Measurements from ENCODE around the gene ADI1.

Gene ADI1

GRCh38 chr2:3553946-3554345 lies 34.6 kb upstream of the ADI1 start:
- DNase-seq (ENCODE audit: low spot score): no peak
- TF ChIP-seq CTCF (IDR thresholded peaks at IDR 0.05; ENCODE audit: extremely low read depth, missing control alignments): no peak

GRCh38 chr2:3547915-3548314 lies 28.6 kb upstream of the ADI1 start:
- DNase-seq (ENCODE audit: low spot score): no peak
- no peak for TF ChIP-seq CTCF (IDR thresholded peaks at IDR 0.05; ENCODE audit: extremely low read depth, missing control alignments)

- no peak for DNase-seq (ENCODE audit: low spot score)
These were observed 26.6 kb upstream of the ADI1 start for GRCh38 chr2:3545788-3546478.

GRCh38 chr2:3543023-3543683 lies 23.8 kb upstream of the ADI1 start:
- no peak for DNase-seq (ENCODE audit: low spot score)
- no peak for TF ChIP-seq CTCF (IDR thresholded peaks at IDR 0.05; ENCODE audit: extremely low read depth, missing control alignments)

More at GRCh38 chr2:3545788-3546478, 26.6 kb upstream of the ADI1 start:
- no peak for TF ChIP-seq CTCF (IDR thresholded peaks at IDR 0.05; ENCODE audit: extremely low read depth, missing control alignments)

GRCh38 chr2:3542107-3542506 lies 22.8 kb upstream of the ADI1 start:
- TF ChIP-seq CTCF (IDR thresholded peaks at IDR 0.05; ENCODE audit: extremely low read depth, missing control alignments): no peak
- no peak for DNase-seq (ENCODE audit: low spot score)

DNA sequence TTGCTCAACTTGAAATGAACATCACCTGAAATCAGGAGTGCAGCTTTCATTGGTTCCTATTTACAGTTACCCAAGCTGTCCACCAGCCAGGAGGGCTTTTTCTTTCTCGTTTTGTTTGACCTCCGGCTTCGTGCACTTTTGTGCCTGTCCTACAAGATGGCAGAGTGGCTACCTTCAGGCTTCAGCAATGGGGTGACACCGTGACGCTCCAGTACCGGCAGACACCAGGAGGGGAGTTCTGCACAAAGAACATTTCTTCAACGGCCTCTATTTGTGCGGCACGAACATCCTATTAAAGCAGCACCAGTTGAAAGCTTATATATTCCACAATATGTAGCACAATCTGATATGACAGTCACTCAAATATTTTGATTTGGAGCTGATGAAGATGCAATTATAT lies 20.5 kb upstream of the ADI1 start:
- DNase-seq (ENCODE audit: low spot score): no peak
- TF ChIP-seq CTCF (IDR thresholded peaks at IDR 0.05; ENCODE audit: extremely low read depth, missing control alignments): no peak

Data from GM20000 (cell line).